Measurements from ENCODE around the gene DNAJC1. TPM values are rescaled to one million over a fixed set of nuclear protein-coding genes. Genes with fewer than 3 reads are reported as not detected.
"Not testable (repeated sequence)": the region's sequence is repeated elsewhere in the genome, so short reads cannot be mapped to it uniquely, and the experiment has no call there.

DNAJC1 gene
- total and polyA plus RNA-seq, 7 donors: 9.9 to 135 (median 51.9) TPM

- H3K9me3 ChIP-seq: peaks cover 0 to 26% (median 18%) of the 10 kb centered on the region in 4 donors
These were observed 176.8 kb downstream of the DNAJC1 start for GRCh38 chr10:21826725-21827124.

GRCh38 chr10:21825345-21825744 lies 178.2 kb downstream of the DNAJC1 start:
- Histone ChIP-seq H3K27ac (no peak overlapping the region), H3K27me3 (no peaks in the 10 kb centered on the region), H3K36me3 (peaks cover 0 to 7% (median 0%) of the 10 kb centered on the region in 4 donors), H3K9me3 (peaks cover 0 to 24% (median 18%) of the 10 kb centered on the region in 4 donors), H3K4me3 (no peak overlapping the region), H3K4me1 (no peaks in the 10 kb centered on the region)
- DNase-seq: no peak
- WGBS, 2 donors: 96 to 97% methylated on average over 3 of the region's 3 CpGs
- intact Hi-C loops (cut with DNase I): no loop called here
- TF ChIP-seq EP300 (IDR thresholded peaks at IDR 0.05): no peak

More at GRCh38 chr10:21826725-21827124, 176.8 kb downstream of the DNAJC1 start:
- Histone ChIP-seq H3K4me1 (no peaks in the 10 kb centered on the region), H3K27ac (no peak overlapping the region), H3K4me3 (no peak overlapping the region), H3K27me3 (no peaks in the 10 kb centered on the region), H3K36me3 (peaks cover 0 to 7% (median 0%) of the 10 kb centered on the region in 4 donors)
- no peak for DNase-seq
- WGBS, 2 donors: 96% methylated on average over 2 of the region's 2 CpGs
- TF ChIP-seq POLR2AphosphoS5 (IDR thresholded peaks at IDR 0.05): no peak
- TF ChIP-seq CTCF (IDR thresholded peaks at IDR 0.05): no peak
- TF ChIP-seq POLR2A (IDR thresholded peaks at IDR 0.05): no peak
- no peak for TF ChIP-seq EP300 (IDR thresholded peaks at IDR 0.05)
- intact Hi-C loops (cut with DNase I): no loop called here

- Histone ChIP-seq H3K27ac (no peak overlapping the region), H3K4me1 (no peaks in the 10 kb centered on the region), H3K36me3 (peaks cover 0 to 7% (median 0%) of the 10 kb centered on the region in 4 donors), H3K4me3 (no peak overlapping the region), H3K27me3 (no peaks in the 10 kb centered on the region), H3K9me3 (peaks cover 0 to 23% (median 14%) of the 10 kb centered on the region in 4 donors)
- no peak for DNase-seq
- intact Hi-C loops (cut with DNase I): no loop called here
- no peak for TF ChIP-seq EP300 (IDR thresholded peaks at IDR 0.05)
- TF ChIP-seq CTCF (IDR thresholded peaks at IDR 0.05): no peak
- TF ChIP-seq POLR2A (IDR thresholded peaks at IDR 0.05): no peak
- no peak for TF ChIP-seq POLR2AphosphoS5 (IDR thresholded peaks at IDR 0.05)
- WGBS, 2 donors: 91 to 92% methylated on average over 4 of the region's 4 CpGs
These were observed 179.1 kb downstream of the DNAJC1 start for GRCh38 chr10:21824409-21824808.

- Histone ChIP-seq H3K36me3 (peaks cover 0 to 7% (median 0%) of the 10 kb centered on the region in 4 donors), H3K9me3 (peaks cover 0 to 18% (median 10%) of the 10 kb centered on the region in 4 donors), H3K4me1 (no peaks in the 10 kb centered on the region), H3K27me3 (no peaks in the 10 kb centered on the region), H3K4me3 (no peak overlapping the region), H3K27ac (no peak overlapping the region)
- intact Hi-C loops (cut with DNase I): no loop called here
- TF ChIP-seq CTCF (IDR thresholded peaks at IDR 0.05): no peak
- WGBS, 2 donors: 13 to 67% methylated on average over 2 of the region's 2 CpGs
- DNase-seq: no peak
These were observed 179.9 kb downstream of the DNAJC1 start for GRCh38 chr10:21823617-21824016.

- H3K27me3 ChIP-seq; H3K4me1 ChIP-seq; H3K36me3 ChIP-seq; intact Hi-C loops (cut with DNase I); H3K27ac ChIP-seq; H3K4me3 ChIP-seq; DNase-seq: not testable (repeated sequence)
- H3K9me3 ChIP-seq: peaks cover 0 to 14% (median 3%) of the 10 kb centered on the region in 4 donors
- 98 to 99% methylated on average over 6 of the region's 6 CpGs for WGBS, 2 donors
These were observed 181.3 kb downstream of the DNAJC1 start for GRCh38 chr10:21822273-21822672.

GRCh38 chr10:21820952-21821351 lies 182.6 kb downstream of the DNAJC1 start:
- no peak overlapping the region for H3K4me3 ChIP-seq
- whole genome bisulfite sequencing, 2 donors: 91 to 95% methylated on average over 1 of the region's 1 CpG
- H3K27me3 ChIP-seq: no peaks in the 10 kb centered on the region
- H3K4me1 ChIP-seq: no peaks in the 10 kb centered on the region
- H3K36me3 ChIP-seq: no peaks in the 10 kb centered on the region
- intact Hi-C loops (cut with DNase I): no loop called here
- TF ChIP-seq POLR2AphosphoS5 (IDR thresholded peaks at IDR 0.05): no peak
- no peak for TF ChIP-seq CTCF (IDR thresholded peaks at IDR 0.05)
- TF ChIP-seq EP300 (IDR thresholded peaks at IDR 0.05): no peak
- TF ChIP-seq POLR2A (IDR thresholded peaks at IDR 0.05): no peak
- no peak for DNase-seq
- H3K27ac ChIP-seq: no peak overlapping the region
- H3K9me3 ChIP-seq: peaks cover 0 to 6% (median 0%) of the 10 kb centered on the region in 4 donors

- H3K9me3 ChIP-seq; H3K4me1 ChIP-seq; H3K27me3 ChIP-seq; H3K4me3 ChIP-seq; intact Hi-C loops (cut with DNase I); H3K36me3 ChIP-seq; DNase-seq; H3K27ac ChIP-seq: not testable (repeated sequence)
- WGBS, 2 donors: 96 to 97% methylated on average over 7 of the region's 7 CpGs
These were observed 185.1 kb downstream of the DNAJC1 start for GRCh38 chr10:21818416-21818815.

All from sigmoid colon (tissue), 7 donors.